OCI-M2 (cell line): ENCODE data around the gene RIBC2.
"Not testable (repeated sequence)": the region's sequence is repeated elsewhere in the genome, so short reads cannot be mapped to it uniquely, and the experiment has no call there.

Experiments
- DNase-seq: peaks from one replicate; lab custom pipeline; 2025; ENCODE audit not compliant: unreplicated experiment; lab: John Stamatoyannopoulos, UW

RIBC2 gene

DNA sequence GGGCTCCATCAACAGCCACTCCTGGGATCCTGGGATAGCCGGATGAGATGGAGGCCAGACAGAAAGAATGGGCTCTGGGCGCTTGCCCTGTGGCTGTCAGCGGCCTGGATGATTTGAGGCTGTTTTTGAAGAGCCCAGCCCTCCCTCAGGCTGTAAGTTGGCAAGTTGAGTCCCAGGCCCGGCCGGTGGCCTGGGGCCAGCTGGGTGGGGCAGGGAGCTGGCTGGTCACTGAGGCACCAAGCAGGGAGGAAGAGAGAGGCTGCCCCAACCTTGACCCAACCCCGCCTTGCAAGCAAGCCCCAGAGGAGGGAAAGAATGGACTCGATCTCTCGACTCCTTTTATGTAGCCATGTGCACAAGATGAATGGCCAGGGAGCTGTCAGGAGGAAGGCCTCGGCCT is 34.9 kb downstream of the RIBC2 start:
- DNase-seq = no peak

DNA sequence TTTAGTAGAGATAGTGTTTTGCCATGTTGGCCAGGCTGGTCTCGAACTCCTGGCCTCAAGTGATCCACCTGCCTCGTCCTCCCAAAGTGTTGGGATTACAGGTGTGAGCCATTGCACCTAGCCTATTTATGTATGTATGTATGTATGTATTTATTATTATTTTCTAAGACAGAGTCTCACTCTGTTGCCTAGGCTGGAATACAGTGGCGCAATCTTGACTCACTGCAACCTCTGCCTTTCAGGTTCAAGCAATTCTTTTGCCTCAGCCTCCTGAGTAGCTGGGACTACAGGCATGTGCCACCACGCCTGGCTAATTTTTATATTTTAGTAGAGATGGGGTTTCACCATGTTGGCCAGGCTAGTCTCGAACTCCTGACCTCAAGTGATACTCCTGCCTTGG is 35.9 kb downstream of the RIBC2 start:
- DNase-seq = not testable (repeated sequence)

DNA sequence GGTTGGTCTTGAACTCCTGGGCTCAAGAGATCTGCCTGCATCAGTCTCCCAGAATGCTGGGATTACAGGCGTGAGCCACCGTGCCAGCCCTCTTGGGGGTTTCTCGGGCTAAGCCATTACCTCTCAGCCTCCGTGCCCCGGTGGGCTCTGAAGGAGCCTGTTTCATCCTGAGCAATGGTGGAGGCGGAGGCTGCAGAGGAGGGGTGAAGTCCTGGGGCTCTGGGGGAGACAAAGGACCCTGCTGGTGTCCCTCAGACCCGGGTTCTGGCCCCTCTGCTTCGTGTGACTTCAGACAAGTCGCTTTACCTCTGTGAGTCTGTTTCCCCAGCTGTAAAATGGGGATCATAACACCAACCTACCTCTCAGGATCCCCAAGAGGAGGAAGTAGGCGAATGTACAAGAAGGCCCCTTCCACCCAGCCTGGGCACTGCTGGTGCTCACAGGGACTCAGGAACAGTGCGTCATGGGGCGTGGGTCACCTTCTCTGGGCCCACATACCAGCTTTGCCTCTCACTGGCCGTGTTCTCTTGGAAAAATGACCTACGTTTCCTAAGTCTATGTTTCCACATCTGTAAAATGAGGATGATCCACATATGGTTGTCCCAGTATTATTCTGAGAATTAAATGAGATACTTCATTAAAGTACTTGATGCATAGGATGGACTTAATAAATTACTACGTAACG is 36.8 kb downstream of the RIBC2 start:
- DNase-seq = no peak

DNA sequence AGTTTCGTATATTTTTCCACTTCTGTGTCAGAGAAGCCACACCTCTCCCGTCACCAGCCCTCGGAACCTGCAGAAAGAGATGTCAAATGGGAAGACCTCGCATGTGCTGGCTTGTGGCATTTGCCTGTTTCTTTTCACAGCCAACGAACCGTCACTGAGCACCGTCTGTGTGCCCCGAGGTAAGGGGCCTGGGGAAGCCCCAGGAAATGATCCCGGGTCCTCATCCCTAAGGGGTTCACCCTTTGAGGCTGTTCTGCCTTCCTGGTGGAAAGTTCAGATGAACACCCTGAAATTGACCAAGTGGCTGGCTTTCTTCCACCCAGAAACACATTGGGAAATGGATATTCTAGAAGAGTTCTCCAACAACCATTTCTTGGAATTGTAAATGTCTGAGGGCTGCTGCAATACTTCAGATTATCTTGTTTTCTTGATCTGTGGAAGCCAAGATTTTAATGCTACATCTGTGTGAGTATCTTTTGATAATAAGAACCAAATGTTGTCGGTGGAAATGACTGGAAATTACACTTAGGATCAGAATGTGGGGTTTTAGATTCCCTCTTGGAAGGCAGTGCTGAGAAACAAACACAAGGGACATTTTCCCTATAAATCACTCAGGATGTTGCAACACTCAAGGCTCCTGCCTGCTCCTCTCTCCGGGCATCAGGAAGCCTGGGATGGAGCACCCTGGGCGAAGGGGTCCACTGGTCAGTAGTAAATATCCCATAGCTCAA is 37.6 kb downstream of the RIBC2 start:
- DNase-seq = no peak

- DNase-seq = no peak
Measured at GRCh38 chr22:45451972-45452371, 38.5 kb downstream of the RIBC2 start.

DNA sequence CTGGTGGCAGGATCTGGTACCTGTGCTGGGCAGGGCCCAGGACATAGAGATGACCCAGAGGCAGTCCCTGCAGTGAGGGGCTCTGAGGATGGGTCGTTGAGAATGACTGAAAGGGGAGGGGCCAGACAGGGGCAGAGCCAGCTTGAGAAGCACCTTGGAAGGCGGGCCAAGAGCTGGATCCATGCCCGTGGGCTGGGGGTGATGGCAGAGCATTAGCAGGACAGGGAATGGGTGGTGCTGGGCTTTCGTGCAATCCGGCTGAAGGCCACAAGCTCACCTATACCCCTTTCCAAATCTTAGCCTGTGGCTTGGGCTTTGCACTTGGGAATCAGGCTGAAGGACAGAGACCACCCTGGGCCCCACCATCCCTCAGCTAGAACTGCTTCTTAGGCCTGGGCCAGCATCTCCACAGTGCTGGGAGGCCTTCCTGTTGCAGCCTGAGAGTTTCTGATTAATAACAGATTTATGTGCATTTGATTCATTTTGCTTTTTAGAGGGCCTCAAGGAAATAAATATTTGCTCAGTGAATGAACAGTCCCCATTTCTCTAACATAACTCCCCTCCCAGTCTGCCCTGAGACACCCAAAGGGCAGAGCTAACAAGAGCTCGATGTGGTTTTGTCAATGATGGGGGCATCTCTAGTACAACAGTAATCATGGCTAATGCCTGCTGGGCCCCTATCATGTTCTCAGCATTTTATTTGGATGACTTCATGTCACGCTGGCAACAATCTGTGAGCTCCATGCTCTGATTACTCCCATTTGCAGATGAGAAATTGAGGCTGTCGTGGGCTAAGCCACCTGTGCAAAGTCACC is 39.3 kb downstream of the RIBC2 start:
- no peak for DNase-seq

GRCh38 chr22:45453764-45454163 is 40.3 kb downstream of the RIBC2 start:
- no peak for DNase-seq

DNA sequence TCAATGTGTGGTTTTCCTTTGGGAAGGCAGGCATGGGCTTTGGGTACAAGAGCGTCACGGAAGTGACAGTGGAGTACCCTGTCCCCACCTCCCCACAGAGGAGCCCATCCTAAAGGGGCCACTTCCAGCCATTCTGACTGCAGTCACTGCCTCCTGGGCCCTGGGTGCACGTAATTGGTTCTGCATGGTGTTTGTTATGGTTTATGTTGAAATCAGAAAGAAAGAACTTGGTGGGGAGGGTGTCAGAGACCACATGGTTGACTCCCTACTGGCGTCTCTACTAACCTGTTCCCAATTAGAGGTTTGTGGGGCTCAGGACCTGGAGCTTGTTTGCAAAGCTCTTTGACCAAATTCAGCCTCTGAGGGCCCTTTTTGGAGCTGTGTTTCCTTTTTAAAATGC is 40.8 kb downstream of the RIBC2 start:
- no peak for DNase-seq

DNA sequence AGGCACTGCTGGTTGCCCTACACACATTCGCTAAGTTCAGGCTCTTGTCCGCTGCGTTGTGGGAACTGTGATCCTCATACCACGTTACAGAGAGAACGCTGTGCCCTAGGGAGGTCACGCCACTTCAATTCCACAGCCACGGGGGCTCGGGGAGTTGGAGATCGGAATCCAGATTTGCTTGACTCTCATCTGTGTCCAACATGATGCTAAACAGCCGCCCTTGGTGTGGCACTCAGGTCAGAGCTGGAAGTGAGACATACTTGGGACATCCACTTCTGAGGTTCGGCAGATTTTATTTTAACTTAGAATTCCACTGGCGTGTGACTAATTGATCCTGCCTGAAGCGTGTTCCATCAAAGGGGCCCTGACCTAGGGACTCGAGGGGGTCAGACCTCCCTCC is 41.7 kb downstream of the RIBC2 start:
- DNase-seq = no peak

DNA sequence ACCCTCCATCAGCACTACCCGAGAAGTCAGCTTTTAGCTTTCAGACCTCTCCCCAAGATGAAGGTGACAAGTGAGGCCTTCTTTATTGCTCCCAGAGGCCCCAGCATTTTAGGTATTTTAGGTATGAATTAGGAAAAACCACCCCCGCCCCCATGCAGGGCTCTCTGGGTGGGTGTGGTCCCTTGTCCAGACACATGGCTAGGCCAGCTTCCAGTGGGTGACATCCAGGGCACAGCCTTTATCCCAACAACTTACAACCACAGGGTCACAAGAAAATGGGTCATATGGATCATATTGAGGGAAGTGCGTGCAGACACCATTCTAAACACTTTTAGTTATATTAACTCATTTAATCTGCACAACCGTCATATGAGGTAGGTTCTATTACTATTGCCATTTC is 42.1 kb downstream of the RIBC2 start:
- no peak for DNase-seq

DNA sequence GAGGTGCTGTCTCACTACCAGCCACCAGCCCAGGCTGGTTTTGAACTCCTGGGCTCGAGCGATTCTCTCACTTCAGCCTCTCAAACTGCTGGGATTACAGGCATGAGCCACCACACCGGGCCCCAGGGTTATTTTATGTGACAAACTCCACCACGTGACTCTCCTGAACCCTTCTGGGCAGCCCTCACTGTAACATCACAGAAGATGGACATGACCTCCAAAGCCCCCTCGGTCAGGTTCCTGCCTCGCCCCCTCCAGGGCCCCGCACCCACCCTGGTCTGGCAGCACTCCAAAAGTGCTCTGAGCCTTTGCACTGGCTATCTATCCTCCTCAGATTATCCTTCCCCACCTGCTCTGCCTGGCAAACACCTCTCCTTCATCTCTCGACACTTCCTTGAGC is 43.3 kb downstream of the RIBC2 start:
- DNase-seq = no peak

DNA sequence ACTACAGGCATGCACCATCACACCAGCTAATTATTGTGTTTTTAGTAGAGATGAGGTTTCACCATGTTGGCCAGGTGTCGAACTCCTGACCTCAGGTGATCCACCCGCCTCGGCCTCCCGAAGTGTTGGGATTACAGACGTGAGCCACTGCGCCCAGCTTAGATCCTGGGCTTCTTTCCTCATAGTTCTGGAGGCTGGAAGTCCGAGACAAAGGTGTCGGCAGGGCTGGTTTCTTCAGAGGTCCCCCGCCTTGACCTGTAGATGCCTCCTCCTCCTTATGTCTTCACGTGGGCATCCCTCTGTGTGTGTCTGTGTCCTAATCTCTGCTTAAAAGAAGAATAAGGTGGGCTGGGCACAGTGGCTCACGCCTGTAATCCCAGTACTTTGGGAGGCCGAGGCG is 45.0 kb downstream of the RIBC2 start:
- no peak for DNase-seq

- DNase-seq = no peak
Measured at GRCh38 chr22:45459235-45459634, 45.7 kb downstream of the RIBC2 start.

GRCh38 chr22:45460288-45461109 is 47.0 kb downstream of the RIBC2 start:
- DNase-seq = no peak

GRCh38 chr22:45462034-45462655 is 48.7 kb downstream of the RIBC2 start:
- no peak for DNase-seq

DNA sequence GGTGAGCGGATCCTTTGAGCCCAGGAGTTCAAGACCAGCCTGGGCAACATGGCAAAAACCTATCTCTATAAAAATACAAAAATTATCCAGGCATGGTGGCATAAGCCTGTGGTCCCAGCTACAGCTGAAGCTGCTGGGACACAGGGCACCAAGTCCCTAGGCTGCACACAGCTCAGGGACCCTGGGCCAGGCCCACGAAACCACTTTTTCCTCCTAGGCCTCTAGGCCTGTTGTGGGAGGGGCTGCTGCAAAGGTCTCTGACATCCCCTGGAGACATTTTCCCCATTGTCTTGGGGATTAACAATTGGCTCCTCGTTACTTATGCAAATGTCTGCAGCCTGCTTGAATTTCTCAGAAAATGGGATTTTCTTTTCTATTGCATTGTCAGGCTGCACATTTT is 50.2 kb downstream of the RIBC2 start:
- not testable (repeated sequence) for DNase-seq

DNA sequence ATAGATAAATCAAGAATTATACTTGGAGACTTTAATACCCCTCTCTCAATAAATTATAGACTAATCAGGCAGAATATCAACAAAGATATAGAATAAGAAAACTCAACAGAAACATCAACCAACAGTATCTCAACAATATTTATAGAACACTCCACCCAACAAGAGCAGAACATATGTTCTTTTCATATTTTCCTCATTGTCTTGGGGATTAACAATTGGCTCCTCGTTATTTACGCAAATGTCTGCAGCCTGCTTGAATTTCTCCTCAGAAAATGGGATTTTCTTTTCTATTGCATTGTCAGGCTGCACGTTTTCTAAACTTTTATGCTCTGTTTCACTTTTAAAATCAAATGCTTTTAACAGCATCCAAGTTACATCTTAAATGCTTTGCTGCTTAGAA is 52.1 kb downstream of the RIBC2 start:
- no peak for DNase-seq

- DNase-seq = no peak
Measured at GRCh38 chr22:45468872-45469271, 55.4 kb downstream of the RIBC2 start.

GRCh38 chr22:45469281-45470073 is 56.0 kb downstream of the RIBC2 start:
- no peak for DNase-seq

GRCh38 chr22:45470871-45471270 is 57.4 kb downstream of the RIBC2 start:
- no peak for DNase-seq
